Endothelial cell of umbilical vein (primary cell): ENCODE measurements around the gene ADAMTS6.

Source experiments
- CTCF ChIP-seq, 2 donors: IDR thresholded peaks; 1 replicate in 1 of 2; 2 replicates in 1 of 2; pipeline ENCODE4 v1.5.1; 2011; ENCODE audit warnings: low read length in 2 of 2, mild to moderate bottlenecking in 2 of 2, moderate library complexity in 2 of 2, control low read depth in 1 of 2, inconsistent platforms in 1 of 2, low read depth in 1 of 2; ENCODE audit not compliant: insufficient read depth in 1 of 2; ENCODE audit errors: extremely low read depth in 1 of 2
- EZH2 ChIP-seq: IDR thresholded peaks from 2 replicates; pipeline ENCODE4 v1.6.1; 2012; ENCODE audit warnings: borderline replicate concordance, low read depth, mild to moderate bottlenecking, moderate library complexity, low read length, inconsistent platforms; ENCODE audit not compliant: severe bottlenecking
- POLR2A ChIP-seq: IDR thresholded peaks from 2 replicates; pipeline ENCODE4 v1.6.1; 2012; ENCODE audit warnings: low read depth, mild to moderate bottlenecking, control low read depth, low read length
- POLR2AphosphoS5 ChIP-seq: IDR thresholded peaks from 2 replicates; pipeline ENCODE4 v1.6.1; 2012; ENCODE audit warnings: low read depth, mild to moderate bottlenecking, control low read depth, low read length, moderate library complexity; ENCODE audit not compliant: insufficient read depth
- TF ChIP-seq, protein P1 (sequence below): IDR thresholded peaks from 2 replicates; pipeline ENCODE4 v1.6.1; 2011; ENCODE audit not compliant: insufficient read depth, insufficient read length

DNA sequence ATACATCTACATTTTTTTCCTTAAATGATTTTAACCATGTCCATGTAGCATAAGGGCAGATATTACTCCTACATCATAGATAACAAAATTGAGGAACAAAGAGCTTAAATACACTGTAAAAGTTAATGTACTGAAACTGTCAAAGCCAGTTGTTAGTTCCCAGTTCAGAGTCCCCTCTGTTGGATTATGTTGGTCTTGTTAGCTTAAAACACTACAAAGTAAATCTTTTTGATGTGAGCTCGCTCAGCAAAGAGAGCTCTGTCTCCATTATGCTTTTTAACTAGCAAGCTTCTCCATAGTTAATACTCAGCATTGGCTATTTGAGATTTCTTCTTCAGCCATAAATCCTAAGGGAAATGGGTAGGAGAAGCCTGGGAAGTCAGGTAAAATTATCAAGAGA is 149.1 kb downstream of the ADAMTS6 start:
- no peak for TF ChIP-seq CTCF (IDR thresholded peaks at IDR 0.05; ENCODE audit: extremely low read depth in 1 of 2, insufficient read depth in 1 of 2, low read depth in 1 of 2, low read length in 2 of 2)
- no peak for TF ChIP-seq POLR2A
- TF ChIP-seq EZH2: no peak
- TF ChIP-seq, protein P1, sequence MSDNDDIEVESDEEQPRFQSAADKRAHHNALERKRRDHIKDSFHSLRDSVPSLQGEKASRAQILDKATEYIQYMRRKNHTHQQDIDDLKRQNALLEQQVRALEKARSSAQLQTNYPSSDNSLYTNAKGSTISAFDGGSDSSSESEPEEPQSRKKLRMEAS: no peak
- TF ChIP-seq POLR2AphosphoS5: no peak
